GM12892 (cell line): ENCODE data around the gene YY1.
"Not testable (repeated sequence)": the region's sequence is repeated elsewhere in the genome, so short reads cannot be mapped to it uniquely, and the experiment has no call there.

Source experiments
- DNase-seq: peaks from one replicate; pipeline ENCODE4 v3.0.0; 2011; ENCODE audit not compliant: insufficient read length
- FAIRE-seq: peaks from 2 replicates; lab custom pipeline; 2011; peaks lifted over from hg19 to GRCh38; lab: Jason Lieb, UNC
- POLR2A ChIP-seq: IDR thresholded peaks from 2 replicates; pipeline ENCODE4 v1.6.1; 2011; ENCODE audit warnings: low read depth, low read length, control low read depth
- POLR2AphosphoS5 ChIP-seq: IDR thresholded peaks from 2 replicates; pipeline ENCODE4 v1.6.1; 2011; ENCODE audit warnings: low read depth, low read length, control low read depth
- TAF1 ChIP-seq: IDR thresholded peaks from 2 replicates; pipeline ENCODE4 v1.6.1; 2011; ENCODE audit warnings: low read depth, mild to moderate bottlenecking, control low read depth, low read length, borderline replicate concordance

The YY1 gene

DNA sequence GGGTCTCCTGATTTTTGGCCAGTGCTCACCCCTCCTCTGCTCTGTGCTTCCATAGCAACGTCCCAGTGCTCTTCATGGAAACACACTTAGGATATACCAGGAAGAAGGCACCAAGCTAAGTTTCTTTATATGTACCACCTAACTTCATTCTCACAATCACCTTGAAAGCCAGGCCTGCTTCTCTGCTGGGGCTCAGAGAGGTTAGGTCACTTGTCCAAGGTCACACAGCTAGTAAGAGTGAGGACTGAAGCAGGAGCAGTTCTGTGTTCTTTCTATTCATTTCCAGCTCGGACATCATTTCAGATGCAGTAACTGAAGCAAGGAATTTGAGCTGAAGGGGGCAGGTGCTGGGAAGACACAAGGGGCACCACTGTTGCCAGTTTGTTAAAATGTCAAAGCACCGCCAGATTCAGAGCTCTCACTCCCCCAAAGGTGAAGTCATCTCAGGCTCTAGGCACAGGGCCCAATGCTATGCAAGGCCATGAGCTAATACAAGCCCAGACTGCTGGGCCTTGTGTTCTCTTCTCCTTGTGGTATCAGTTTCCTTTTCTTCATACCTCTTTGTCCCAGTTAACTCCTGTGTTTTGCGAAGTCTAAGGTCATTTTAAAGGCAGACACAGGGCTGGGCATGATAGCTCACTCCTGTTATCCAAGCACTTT lies 19.7 kb upstream of the YY1 start:
- DNase-seq (no peak), FAIRE-seq (no peak)
- TF ChIP-seq POLR2A (no peak), TAF1 (no peak), POLR2AphosphoS5 (no peak)

- DNase-seq (peak; percentile 45), FAIRE-seq (peak; percentile 80)
- peak; percentile 34; the same call in 1 of the 2 replicates for TF ChIP-seq POLR2A
- TF ChIP-seq TAF1, result no peak
Measured at GRCh38 chr14:100221533-100222223, 17.3 kb upstream of the YY1 start.

DNA sequence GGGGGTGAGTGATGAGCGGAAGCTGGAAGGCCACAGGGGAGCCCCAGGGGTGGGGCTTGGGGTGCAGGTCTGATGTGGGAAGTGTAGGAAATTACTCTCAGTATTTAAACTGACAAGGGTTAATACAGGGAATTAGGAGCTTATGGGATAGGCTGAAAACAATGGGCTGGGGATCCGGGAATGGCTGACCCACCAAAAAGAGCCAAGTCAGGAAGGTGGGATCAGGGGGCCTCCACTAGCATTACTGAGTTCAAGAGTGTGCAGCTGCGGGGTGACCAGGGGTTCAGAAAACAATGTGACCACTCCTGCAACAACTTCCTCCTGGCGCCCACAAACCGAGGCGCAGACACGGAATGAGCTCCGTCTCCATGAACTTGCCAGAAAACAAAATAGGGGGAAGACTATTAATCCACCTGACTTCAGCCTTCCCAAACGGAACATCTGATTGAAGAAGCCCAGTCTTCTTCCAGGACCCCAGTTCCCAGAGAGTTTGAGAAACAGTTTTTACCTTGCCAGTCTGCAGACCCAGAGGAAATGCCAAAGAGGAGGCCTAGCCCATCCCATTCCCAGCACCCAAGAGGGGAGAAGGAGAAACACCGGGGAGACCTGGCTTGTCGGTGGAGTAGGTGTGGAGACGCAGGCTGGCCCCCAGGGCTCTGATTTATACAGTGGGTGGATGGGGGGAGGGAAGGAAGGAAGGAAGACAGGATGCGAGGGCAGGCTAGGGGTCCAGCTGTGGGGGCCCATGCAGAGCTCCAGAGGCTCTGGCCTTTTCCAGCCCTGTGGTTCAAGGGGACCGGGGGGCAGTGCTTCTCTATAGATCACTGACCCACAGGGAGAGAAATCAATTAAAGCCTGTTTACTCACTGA lies 16.5 kb upstream of the YY1 start:
- FAIRE-seq (peak; percentile 42), DNase-seq (no peak)
- no peak; the same call in 1 of the 2 replicates for TF ChIP-seq POLR2A
- TF ChIP-seq POLR2AphosphoS5, result no peak
- TF ChIP-seq TAF1, result no peak

GRCh38 chr14:100223332-100224201 lies 15.4 kb upstream of the YY1 start:
- FAIRE-seq (no peak), DNase-seq (no peak)
- TF ChIP-seq TAF1, result no peak

GRCh38 chr14:100224229-100224866 lies 14.6 kb upstream of the YY1 start:
- FAIRE-seq (no peak), DNase-seq (no peak)
- TF ChIP-seq POLR2AphosphoS5 (no peak), TAF1 (no peak), POLR2A (no peak)

DNA sequence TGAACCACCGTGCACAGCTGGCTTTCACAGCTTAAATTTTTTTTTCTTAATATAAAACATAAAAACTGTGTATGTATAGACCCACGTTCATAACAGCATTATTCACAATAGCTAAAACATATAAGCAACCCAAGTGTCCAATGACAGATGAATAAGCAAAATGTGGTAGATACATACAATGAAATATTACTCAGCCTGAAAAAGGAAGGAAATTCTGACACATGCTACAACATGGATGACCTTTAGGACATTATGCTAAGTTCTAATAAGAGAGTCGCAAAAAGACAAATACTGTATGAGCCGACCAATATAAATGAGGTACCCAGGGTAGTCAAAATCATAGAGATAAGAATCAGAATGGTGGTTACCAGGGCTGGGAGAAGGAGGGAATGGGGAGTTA lies 13.8 kb upstream of the YY1 start:
- FAIRE-seq (no peak), DNase-seq (no peak)
- TF ChIP-seq TAF1, result no peak
- TF ChIP-seq POLR2A, result no peak
- TF ChIP-seq POLR2AphosphoS5, result no peak

DNA sequence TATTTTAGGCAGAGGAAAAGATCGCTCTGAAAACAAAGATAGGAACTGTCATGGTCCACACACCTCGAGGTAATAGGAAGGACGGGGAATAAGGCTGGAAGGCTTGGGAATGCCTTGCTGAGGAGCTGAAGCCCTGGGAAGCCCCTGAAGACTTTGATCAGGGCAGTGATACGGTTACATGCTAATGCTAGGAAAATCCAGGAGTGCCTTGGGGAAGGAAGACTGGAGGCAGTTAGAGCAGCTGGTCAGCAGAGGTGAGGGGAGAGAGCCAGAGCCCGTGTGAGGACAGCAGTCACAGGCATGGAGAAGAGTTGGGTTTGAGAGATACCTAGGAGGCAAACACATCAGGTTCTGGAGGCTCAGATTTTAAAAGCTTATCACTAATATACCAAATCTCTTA lies 8.6 kb upstream of the YY1 start:
- TF ChIP-seq TAF1, result no peak
- TF ChIP-seq POLR2AphosphoS5, result no peak
- TF ChIP-seq POLR2A, result no peak
- no peak for FAIRE-seq
- DNase-seq, result no peak

- DNase-seq (no peak), FAIRE-seq (no peak)
- TF ChIP-seq POLR2AphosphoS5, result no peak; the same call in 1 of the 2 replicates
- no peak for TF ChIP-seq TAF1
- TF ChIP-seq POLR2A, result no peak
Measured at GRCh38 chr14:100234511-100234910, 4.4 kb upstream of the YY1 start.

DNA sequence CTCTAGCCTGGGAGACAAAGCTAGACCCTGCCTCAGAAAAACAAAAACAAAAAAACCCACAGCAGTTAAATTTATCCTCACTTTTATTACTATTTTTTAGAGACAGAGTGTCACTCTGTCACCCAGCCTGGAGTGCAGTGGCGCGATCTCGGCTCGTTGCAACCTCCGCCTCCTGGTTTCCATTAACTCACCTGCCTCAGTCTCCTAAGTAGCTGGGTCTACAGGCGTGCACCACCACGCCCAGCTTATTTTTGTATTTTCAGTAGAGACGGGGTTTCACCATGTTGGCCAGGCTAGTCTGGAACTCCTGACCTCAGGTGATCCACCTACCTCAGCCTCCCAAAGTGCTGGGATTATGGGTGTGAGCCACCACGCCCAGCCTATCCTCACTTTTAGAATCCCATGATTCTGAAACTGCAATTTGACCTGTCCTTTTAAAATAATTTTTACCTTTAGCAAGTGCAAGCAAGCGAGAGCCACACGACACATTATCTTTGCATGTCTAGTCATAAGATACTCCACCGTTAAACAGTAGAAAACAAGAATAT lies 2.6 kb upstream of the YY1 start:
- not testable (repeated sequence) for FAIRE-seq, DNase-seq

DNA sequence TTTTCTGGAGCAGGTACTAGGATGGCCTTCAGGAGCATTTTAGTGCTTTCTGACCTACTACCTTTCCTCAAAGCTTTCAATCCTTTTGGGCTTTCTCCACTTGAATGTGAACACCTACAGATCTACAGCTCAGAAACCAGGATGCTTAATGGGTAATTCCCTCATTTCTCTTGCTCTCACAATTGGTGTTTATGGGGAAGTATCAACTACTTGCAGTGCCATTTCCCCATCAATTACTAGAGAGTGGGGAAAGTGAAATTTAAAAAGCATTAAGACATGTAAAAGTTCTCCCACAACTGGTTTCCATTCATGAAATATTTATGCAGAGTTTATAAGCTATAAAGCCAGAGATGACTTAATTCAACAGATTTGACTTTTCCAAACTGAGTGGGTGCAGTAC lies 2.1 kb upstream of the YY1 start:
- DNase-seq (no peak), FAIRE-seq (peak; percentile 38)
- TF ChIP-seq TAF1 (no peak), POLR2A (no peak), POLR2AphosphoS5 (no peak)
